HEK293 (cell line): ENCODE data around the gene WDR82.
A peak's percentile ranks its signal among the peaks of the same experiment; 100 is the strongest.

ENCODE experiments used
- GLIS1 ChIP-seq: fragments of 450-650 bp; formaldehyde crosslinking; IDR thresholded peaks from 2 replicates; pipeline ENCODE4 v1.5.1; 2016; ENCODE audit warnings: missing biosample characterization, missing genetic modification characterization
- ZBTB48 ChIP-seq: fragments of 450-650 bp; formaldehyde crosslinking; IDR thresholded peaks from 2 replicates; pipeline ENCODE4 v1.5.1; 2016; ENCODE audit warnings: missing biosample characterization, missing genetic modification characterization
- ZBTB8A ChIP-seq: fragments of 450-650 bp; formaldehyde crosslinking; IDR thresholded peaks from 2 replicates; pipeline ENCODE4 v1.5.1; 2016; ENCODE audit warnings: missing biosample characterization, missing genetic modification characterization
- ZFP41 ChIP-seq: fragments of 450-650 bp; formaldehyde crosslinking; IDR thresholded peaks from 2 replicates; pipeline ENCODE4 v1.5.1; 2016; ENCODE audit warnings: missing biosample characterization, missing genetic modification characterization, borderline replicate concordance
- ZNF132 ChIP-seq: fragments of 450-650 bp; formaldehyde crosslinking; IDR thresholded peaks from 2 replicates; pipeline ENCODE4 v1.5.1; 2017; ENCODE audit warnings: missing biosample characterization, missing genetic modification characterization, borderline replicate concordance
- ZNF174 ChIP-seq: fragments of 450-650 bp; formaldehyde crosslinking; IDR thresholded peaks from 2 replicates; pipeline ENCODE4 v1.5.0; 2017; ENCODE audit warnings: missing biosample characterization, mild to moderate bottlenecking, missing genetic modification characterization
- ZNF19 ChIP-seq: fragments of 450-650 bp; formaldehyde crosslinking; IDR thresholded peaks from 2 replicates; pipeline ENCODE4; 2016; ENCODE audit warnings: missing biosample characterization, missing genetic modification characterization, low read depth
- ZNF221 ChIP-seq: fragments of 450-650 bp; formaldehyde crosslinking; IDR thresholded peaks from 2 replicates; pipeline ENCODE4 v1.5.1; 2017; ENCODE audit warnings: missing biosample characterization, missing genetic modification characterization, borderline replicate concordance
- ZNF324 ChIP-seq: fragments of 450-650 bp; formaldehyde crosslinking; IDR thresholded peaks from 2 replicates; pipeline ENCODE4 v1.5.1; 2016; ENCODE audit warnings: missing biosample characterization, missing genetic modification characterization
- ZNF37A ChIP-seq: fragments of 450-650 bp; IDR thresholded peaks from 2 replicates; pipeline ENCODE4 v1.5.1; 2018; ENCODE audit warnings: missing biosample characterization, missing genetic modification characterization
- ZNF394 ChIP-seq: fragments of 450-650 bp; formaldehyde crosslinking; IDR thresholded peaks from 2 replicates; pipeline ENCODE4 v1.5.1; 2016; ENCODE audit warnings: missing biosample characterization, missing genetic modification characterization, mild to moderate bottlenecking, moderate library complexity, borderline replicate concordance
- ZNF600 ChIP-seq: fragments of 450-650 bp; formaldehyde crosslinking; IDR thresholded peaks from 2 replicates; pipeline ENCODE4 v1.5.1; 2016; ENCODE audit warnings: missing biosample characterization, missing genetic modification characterization
- ZNF621 ChIP-seq: fragments of 450-650 bp; formaldehyde crosslinking; IDR thresholded peaks from 2 replicates; pipeline ENCODE4 v1.5.1; 2017; ENCODE audit warnings: missing biosample characterization, missing genetic modification characterization
- ZNF623 ChIP-seq: fragments of 450-650 bp; formaldehyde crosslinking; IDR thresholded peaks from 2 replicates; pipeline ENCODE4 v1.5.1; 2016; ENCODE audit warnings: missing biosample characterization, missing genetic modification characterization
- ZNF626 ChIP-seq: fragments of 450-650 bp; sonication (Bioruptor Pico); formaldehyde crosslinking; IDR thresholded peaks from 2 replicates; pipeline ENCODE4 v1.5.1; 2018; ENCODE audit warnings: missing biosample characterization, missing genetic modification characterization, inconsistent platforms
- ZNF629 ChIP-seq: fragments of 450-650 bp; formaldehyde crosslinking; IDR thresholded peaks from 2 replicates; pipeline ENCODE4 v1.5.1; 2017; ENCODE audit warnings: missing biosample characterization, missing genetic modification characterization
- ZNF658 ChIP-seq: fragments of 450-650 bp; formaldehyde crosslinking; IDR thresholded peaks from 2 replicates; pipeline ENCODE4; 2016; ENCODE audit warnings: missing biosample characterization, missing genetic modification characterization
- ZNF843 ChIP-seq: fragments of 450-650 bp; formaldehyde crosslinking; IDR thresholded peaks from 2 replicates; pipeline ENCODE4 v1.5.1; 2016; ENCODE audit warnings: missing biosample characterization, missing genetic modification characterization
- ZSCAN23 ChIP-seq: fragments of 450-650 bp; formaldehyde crosslinking; IDR thresholded peaks from 2 replicates; pipeline ENCODE4 v1.5.1; 2016; ENCODE audit warnings: missing biosample characterization, missing genetic modification characterization
- TF ChIP-seq, protein P1 (sequence below): fragments of 450-650 bp; formaldehyde crosslinking; IDR thresholded peaks from 2 replicates; pipeline ENCODE4 v1.5.1; 2016; ENCODE audit warnings: missing biosample characterization, missing genetic modification characterization
- TF ChIP-seq, protein P2 (sequence below): fragments of 450-650 bp; formaldehyde crosslinking; IDR thresholded peaks from 2 replicates; pipeline ENCODE4 v1.5.1; 2016; ENCODE audit warnings: missing biosample characterization, missing genetic modification characterization
- TF ChIP-seq, protein P3 (sequence below): fragments of 450-650 bp; formaldehyde crosslinking; IDR thresholded peaks from 2 replicates; pipeline ENCODE4 v1.5.1; 2017; ENCODE audit warnings: missing biosample characterization, missing genetic modification characterization
- TF ChIP-seq, protein P4 (sequence below): fragments of 450-650 bp; formaldehyde crosslinking; IDR thresholded peaks from 2 replicates; pipeline ENCODE4 v1.5.1; 2016; ENCODE audit warnings: missing biosample characterization, missing genetic modification characterization
- TF ChIP-seq, protein P5 (sequence below): fragments of 450-650 bp; IDR thresholded peaks from 2 replicates; pipeline ENCODE4 v1.5.1; 2018; ENCODE audit warnings: missing biosample characterization, mild to moderate bottlenecking, missing genetic modification characterization
- TF ChIP-seq, protein P6 (sequence below): fragments of 450-650 bp; formaldehyde crosslinking; IDR thresholded peaks from 2 replicates; pipeline ENCODE4; 2016; ENCODE audit warnings: missing biosample characterization, missing genetic modification characterization
- TF ChIP-seq, protein P7 (sequence below): fragments of 450-650 bp; formaldehyde crosslinking; IDR thresholded peaks from 2 replicates; pipeline ENCODE4 v1.5.0; 2017; ENCODE audit warnings: missing biosample characterization, missing genetic modification characterization, borderline replicate concordance

Gene WDR82

DNA sequence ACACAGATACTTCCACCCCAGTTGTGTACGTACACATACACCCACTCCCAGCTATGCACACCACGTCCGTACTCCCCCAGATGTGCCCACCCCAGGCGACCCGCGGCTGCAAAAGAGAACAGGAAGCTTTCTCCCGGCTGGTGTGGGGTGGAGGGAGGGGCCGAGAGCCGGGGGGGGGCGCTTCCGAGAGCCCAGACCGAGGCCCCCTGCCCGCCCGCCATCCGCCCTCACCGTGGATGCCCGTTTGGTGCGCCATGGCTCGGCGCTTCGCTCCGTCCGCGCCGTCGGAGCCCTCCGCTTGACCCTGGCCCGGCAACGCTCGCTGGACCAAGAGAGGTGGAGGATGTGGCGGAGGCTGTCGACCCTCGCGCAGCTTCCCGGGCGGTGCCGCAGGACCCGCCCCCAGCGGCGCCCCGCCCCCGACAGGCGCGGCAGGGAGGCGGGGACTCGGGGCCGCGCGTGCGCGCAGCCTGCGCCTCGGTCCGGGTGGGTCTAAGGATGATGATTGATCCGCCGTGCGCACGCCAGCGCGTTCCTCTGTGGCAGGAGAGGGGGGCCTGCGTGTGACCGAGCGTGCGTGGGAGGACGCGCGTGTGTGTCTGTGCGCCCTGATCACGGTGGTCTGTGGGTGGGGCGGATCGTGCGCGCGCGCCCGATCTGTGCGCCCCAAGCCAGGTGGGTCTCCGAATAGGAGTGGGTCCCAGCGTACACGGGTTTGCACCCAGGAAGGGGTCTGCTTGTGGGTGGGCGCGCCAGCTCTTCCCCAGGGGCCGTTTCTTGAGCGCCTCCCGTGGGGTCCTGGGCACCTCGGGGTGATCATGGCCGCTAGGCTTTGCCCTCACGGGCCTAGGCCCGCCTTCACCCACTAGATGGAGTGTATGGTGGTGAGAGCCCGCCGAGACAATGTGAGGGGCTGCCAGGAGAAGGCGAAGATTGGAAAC lies 39.4 kb downstream of the WDR82 start, which contains the start of gene TWF2 (continued):
- TF ChIP-seq, protein P1, sequence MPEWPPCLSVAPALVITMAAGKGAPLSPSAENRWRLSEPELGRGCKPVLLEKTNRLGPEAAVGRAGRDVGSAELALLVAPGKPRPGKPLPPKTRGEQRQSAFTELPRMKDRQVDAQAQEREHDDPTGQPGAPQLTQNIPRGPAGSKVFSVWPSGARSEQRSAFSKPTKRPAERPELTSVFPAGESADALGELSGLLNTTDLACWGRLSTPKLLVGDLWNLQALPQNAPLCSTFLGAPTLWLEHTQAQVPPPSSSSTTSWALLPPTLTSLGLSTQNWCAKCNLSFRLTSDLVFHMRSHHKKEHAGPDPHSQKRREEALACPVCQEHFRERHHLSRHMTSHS (tag by site-specific recombination) = no peak
- TF ChIP-seq ZNF221 (tag by site-specific recombination) (no peak), ZNF394 (tag by site-specific recombination) (no peak), ZNF629 (no peak), ZNF132 (tag by site-specific recombination) (no peak), ZNF626 (tag by site-specific recombination) (no peak), ZBTB48 (tag by site-specific recombination) (no peak), ZNF324 (tag by site-specific recombination) (0 out of 2 replicates have a peak, but pooled peaks have one; percentile 51), ZNF658 (tag by site-specific recombination) (no peak), ZBTB8A (peak; percentile 48; the same call in 1 of the 2 replicates), ZSCAN23 (no peak), ZNF19 (tag by site-specific recombination) (no peak), ZNF843 (no peak), ZNF621 (tag by site-specific recombination) (no peak), GLIS1 (tag by site-specific recombination) (peak; percentile 66), ZNF623 (tag by site-specific recombination) (no peak), ZNF174 (tag by site-specific recombination) (no peak), ZFP41 (tag by site-specific recombination) (no peak), ZNF600 (tag by site-specific recombination) (no peak), ZNF37A (tag by site-specific recombination) (no peak)
- TF ChIP-seq, protein P2, sequence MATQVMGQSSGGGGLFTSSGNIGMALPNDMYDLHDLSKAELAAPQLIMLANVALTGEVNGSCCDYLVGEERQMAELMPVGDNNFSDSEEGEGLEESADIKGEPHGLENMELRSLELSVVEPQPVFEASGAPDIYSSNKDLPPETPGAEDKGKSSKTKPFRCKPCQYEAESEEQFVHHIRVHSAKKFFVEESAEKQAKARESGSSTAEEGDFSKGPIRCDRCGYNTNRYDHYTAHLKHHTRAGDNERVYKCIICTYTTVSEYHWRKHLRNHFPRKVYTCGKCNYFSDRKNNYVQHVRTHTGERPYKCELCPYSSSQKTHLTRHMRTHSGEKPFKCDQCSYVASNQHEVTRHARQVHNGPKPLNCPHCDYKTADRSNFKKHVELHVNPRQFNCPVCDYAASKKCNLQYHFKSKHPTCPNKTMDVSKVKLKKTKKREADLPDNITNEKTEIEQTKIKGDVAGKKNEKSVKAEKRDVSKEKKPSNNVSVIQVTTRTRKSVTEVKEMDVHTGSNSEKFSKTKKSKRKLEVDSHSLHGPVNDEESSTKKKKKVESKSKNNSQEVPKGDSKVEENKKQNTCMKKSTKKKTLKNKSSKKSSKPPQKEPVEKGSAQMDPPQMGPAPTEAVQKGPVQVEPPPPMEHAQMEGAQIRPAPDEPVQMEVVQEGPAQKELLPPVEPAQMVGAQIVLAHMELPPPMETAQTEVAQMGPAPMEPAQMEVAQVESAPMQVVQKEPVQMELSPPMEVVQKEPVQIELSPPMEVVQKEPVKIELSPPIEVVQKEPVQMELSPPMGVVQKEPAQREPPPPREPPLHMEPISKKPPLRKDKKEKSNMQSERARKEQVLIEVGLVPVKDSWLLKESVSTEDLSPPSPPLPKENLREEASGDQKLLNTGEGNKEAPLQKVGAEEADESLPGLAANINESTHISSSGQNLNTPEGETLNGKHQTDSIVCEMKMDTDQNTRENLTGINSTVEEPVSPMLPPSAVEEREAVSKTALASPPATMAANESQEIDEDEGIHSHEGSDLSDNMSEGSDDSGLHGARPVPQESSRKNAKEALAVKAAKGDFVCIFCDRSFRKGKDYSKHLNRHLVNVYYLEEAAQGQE (tag by site-specific recombination) = no peak
- TF ChIP-seq, protein P3, sequence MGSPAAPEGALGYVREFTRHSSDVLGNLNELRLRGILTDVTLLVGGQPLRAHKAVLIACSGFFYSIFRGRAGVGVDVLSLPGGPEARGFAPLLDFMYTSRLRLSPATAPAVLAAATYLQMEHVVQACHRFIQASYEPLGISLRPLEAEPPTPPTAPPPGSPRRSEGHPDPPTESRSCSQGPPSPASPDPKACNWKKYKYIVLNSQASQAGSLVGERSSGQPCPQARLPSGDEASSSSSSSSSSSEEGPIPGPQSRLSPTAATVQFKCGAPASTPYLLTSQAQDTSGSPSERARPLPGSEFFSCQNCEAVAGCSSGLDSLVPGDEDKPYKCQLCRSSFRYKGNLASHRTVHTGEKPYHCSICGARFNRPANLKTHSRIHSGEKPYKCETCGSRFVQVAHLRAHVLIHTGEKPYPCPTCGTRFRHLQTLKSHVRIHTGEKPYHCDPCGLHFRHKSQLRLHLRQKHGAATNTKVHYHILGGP (tag by site-specific recombination) = no peak
- TF ChIP-seq, protein P4, sequence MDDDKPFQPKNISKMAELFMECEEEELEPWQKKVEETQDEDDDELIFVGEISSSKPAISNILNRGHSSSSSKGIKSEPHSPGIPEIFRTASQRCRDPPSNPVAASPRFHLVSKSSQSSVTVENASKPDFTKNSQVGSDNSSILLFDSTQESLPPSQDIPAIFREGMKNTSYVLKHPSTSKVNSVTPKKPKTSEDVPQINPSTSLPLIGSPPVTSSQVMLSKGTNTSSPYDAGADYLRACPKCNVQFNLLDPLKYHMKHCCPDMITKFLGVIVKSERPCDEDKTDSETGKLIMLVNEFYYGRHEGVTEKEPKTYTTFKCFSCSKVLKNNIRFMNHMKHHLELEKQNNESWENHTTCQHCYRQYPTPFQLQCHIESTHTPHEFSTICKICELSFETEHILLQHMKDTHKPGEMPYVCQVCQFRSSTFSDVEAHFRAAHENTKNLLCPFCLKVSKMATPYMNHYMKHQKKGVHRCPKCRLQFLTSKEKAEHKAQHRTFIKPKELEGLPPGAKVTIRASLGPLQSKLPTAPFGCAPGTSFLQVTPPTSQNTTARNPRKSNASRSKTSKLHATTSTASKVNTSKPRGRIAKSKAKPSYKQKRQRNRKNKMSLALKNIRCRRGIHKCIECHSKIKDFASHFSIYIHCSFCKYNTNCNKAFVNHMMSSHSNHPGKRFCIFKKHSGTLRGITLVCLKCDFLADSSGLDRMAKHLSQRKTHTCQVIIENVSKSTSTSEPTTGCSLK (tag by site-specific recombination) = no peak
- TF ChIP-seq, protein P5, sequence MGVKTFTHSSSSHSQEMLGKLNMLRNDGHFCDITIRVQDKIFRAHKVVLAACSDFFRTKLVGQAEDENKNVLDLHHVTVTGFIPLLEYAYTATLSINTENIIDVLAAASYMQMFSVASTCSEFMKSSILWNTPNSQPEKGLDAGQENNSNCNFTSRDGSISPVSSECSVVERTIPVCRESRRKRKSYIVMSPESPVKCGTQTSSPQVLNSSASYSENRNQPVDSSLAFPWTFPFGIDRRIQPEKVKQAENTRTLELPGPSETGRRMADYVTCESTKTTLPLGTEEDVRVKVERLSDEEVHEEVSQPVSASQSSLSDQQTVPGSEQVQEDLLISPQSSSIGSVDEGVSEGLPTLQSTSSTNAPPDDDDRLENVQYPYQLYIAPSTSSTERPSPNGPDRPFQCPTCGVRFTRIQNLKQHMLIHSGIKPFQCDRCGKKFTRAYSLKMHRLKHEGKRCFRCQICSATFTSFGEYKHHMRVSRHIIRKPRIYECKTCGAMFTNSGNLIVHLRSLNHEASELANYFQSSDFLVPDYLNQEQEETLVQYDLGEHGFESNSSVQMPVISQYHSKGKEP = no peak
- TF ChIP-seq, protein P6, sequence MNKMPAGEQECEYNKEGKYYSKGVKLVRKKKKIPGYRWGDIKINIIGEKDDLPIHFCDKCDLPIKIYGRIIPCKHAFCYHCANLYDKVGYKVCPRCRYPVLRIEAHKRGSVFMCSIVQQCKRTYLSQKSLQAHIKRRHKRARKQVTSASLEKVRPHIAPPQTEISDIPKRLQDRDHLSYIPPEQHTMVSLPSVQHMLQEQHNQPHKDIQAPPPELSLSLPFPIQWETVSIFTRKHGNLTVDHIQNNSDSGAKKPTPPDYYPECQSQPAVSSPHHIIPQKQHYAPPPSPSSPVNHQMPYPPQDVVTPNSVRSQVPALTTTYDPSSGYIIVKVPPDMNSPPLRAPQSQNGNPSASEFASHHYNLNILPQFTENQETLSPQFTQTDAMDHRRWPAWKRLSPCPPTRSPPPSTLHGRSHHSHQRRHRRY (tag by site-specific recombination) = no peak
- TF ChIP-seq, protein P7, sequence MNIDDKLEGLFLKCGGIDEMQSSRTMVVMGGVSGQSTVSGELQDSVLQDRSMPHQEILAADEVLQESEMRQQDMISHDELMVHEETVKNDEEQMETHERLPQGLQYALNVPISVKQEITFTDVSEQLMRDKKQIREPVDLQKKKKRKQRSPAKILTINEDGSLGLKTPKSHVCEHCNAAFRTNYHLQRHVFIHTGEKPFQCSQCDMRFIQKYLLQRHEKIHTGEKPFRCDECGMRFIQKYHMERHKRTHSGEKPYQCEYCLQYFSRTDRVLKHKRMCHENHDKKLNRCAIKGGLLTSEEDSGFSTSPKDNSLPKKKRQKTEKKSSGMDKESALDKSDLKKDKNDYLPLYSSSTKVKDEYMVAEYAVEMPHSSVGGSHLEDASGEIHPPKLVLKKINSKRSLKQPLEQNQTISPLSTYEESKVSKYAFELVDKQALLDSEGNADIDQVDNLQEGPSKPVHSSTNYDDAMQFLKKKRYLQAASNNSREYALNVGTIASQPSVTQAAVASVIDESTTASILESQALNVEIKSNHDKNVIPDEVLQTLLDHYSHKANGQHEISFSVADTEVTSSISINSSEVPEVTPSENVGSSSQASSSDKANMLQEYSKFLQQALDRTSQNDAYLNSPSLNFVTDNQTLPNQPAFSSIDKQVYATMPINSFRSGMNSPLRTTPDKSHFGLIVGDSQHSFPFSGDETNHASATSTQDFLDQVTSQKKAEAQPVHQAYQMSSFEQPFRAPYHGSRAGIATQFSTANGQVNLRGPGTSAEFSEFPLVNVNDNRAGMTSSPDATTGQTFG (tag by site-specific recombination) = no peak
